GM12878 (cell line): Measurements from ENCODE around the gene IFRD2. TPM values are rescaled to one million over a fixed set of nuclear protein-coding genes. Genes with fewer than 3 reads are reported as not detected.

Source experiments
- ASH2L ChIP-seq: fragments of 300-600, 200-600 bp; sonication (generic); IDR thresholded peaks from 2 replicates; pipeline ENCODE4 v1.6.1; 2017; ENCODE audit warnings: low read depth, mild to moderate bottlenecking, borderline replicate concordance
- BACH1 ChIP-seq: fragments of 450-650 bp; IDR thresholded peaks from 2 replicates; pipeline ENCODE4 v1.6.1; 2017; ENCODE audit warnings: mild to moderate bottlenecking, borderline replicate concordance
- BCL11A ChIP-seq: IDR thresholded peaks from 2 replicates; pipeline ENCODE4 v1.6.1; 2011; ENCODE audit warnings: low read depth, low read length
- BHLHE40 ChIP-seq, 2 experiments: fragments of 450-650 bp in 1 of 2; IDR thresholded peaks; 2 replicates each; pipeline ENCODE4 v1.6.1; 2011 to 2017; ENCODE audit warnings: low read depth in 2 of 2, borderline replicate concordance in 1 of 2, improper control_type of control experiment in 1 of 2, low read length in 1 of 2, mild to moderate bottlenecking in 1 of 2
- CREM ChIP-seq: IDR thresholded peaks from 2 replicates; pipeline ENCODE4 v1.6.1; 2014; ENCODE audit warnings: antibody characterized with exemption, low read depth
- DPF2 ChIP-seq: fragments of 450-650 bp; IDR thresholded peaks from 2 replicates; pipeline ENCODE4 v1.6.1; 2017; ENCODE audit warnings: mild to moderate bottlenecking
- EP300 ChIP-seq, 2 experiments: fragments of 150-350 bp in 1 of 2; IDR thresholded peaks; 2 replicates each; pipeline ENCODE4 v1.6.1; 2011 to 2012; ENCODE audit warnings: low read depth in 2 of 2, low read length in 2 of 2, borderline replicate concordance in 1 of 2, improper control_type of control experiment in 1 of 2, inconsistent platforms in 1 of 2; ENCODE audit not compliant: control insufficient read depth in 1 of 2
- IKZF1 ChIP-seq: fragments of 450-650 bp; conservative IDR thresholded peaks from 2 replicates; pipeline ENCODE4 v1.6.1; 2017; ENCODE audit warnings: antibody characterized with exemption, mild to moderate bottlenecking
- NR2C2 ChIP-seq: IDR thresholded peaks from 2 replicates; pipeline ENCODE4 v1.6.1; 2011; ENCODE audit warnings: borderline replicate concordance, low read depth; ENCODE audit not compliant: control insufficient read depth, insufficient read length
- POLR2A ChIP-seq: IDR thresholded peaks from 2 replicates; pipeline ENCODE4 v1.6.1; 2011; ENCODE audit warnings: low read depth, mild to moderate bottlenecking, low read length
- POLR2AphosphoS2 ChIP-seq: IDR thresholded peaks from 2 replicates; pipeline ENCODE4 v1.6.1; 2011; ENCODE audit warnings: low read depth, mild to moderate bottlenecking, low read length, improper control_type of control experiment, moderate library complexity
- POLR2AphosphoS5 ChIP-seq: IDR thresholded peaks from 2 replicates; pipeline ENCODE4 v1.6.1; 2011; ENCODE audit warnings: mild to moderate bottlenecking, low read length, inconsistent platforms
- RB1 ChIP-seq: fragments of 450-650 bp; formaldehyde crosslinking; IDR thresholded peaks from 2 replicates; pipeline ENCODE4 v1.6.1; 2017; ENCODE audit warnings: mild to moderate bottlenecking, borderline replicate concordance
- SIN3A ChIP-seq: IDR thresholded peaks from 2 replicates; pipeline ENCODE4 v1.6.1; 2012; ENCODE audit warnings: low read depth, low read length, improper control_type of control experiment
- SP1 ChIP-seq: IDR thresholded peaks from one replicate; pipeline ENCODE4 v1.6.1; 2011; ENCODE audit warnings: low read depth, low read length
- SREBF2 ChIP-seq: IDR thresholded peaks from 2 replicates; pipeline ENCODE4 v1.6.1; 2012; ENCODE audit warnings: mild to moderate bottlenecking, low read length
- ZNF207 ChIP-seq: fragments of 450-650 bp; IDR thresholded peaks from 2 replicates; pipeline ENCODE4 v1.6.1; 2014; ENCODE audit warnings: antibody characterized with exemption, mild to moderate bottlenecking, borderline replicate concordance
- polyA plus RNA-seq, 11 experiments: library from polyadenylated mRNA; depleted of rRNA in 4 of 11; unstranded in 6 of 11; stranded (reverse) in 5 of 11; fragments of >200 nt; fragmentation: Nextera tagmentation in 4 of 11; fragmentation: Illumina TruSeq in 1 of 11; extraction: Ambion mirVana in 4 of 11; extraction: Trizol in 1 of 11; gene quantifications; 1 replicate in 1 of 11; 2 replicates in 10 of 11; pipeline versions ENCODE4 v1.2.1 to v1.2.3, GENCODE V29; 2011 to 2016; ENCODE audit warnings: inconsistent platforms in 2 of 11, missing spikeins in 2 of 11, low read depth in 1 of 11
- total RNA-seq, 4 experiments: library from RNA; depleted of rRNA in 3 of 4; stranded (reverse); fragments of >200 nt in 3 of 4; fragmentation: Illumina TruSeq in 1 of 4; extraction: Trizol in 1 of 4; gene quantifications; 2 replicates each; pipeline versions ENCODE4 v1.2.1 to v1.2.3, GENCODE V29; 2013 to 2021
- TF ChIP-seq, protein P1 (sequence below): IDR thresholded peaks from 2 replicates; pipeline ENCODE4 v1.6.1; 2012; ENCODE audit warnings: low read length, inconsistent platforms
- TF ChIP-seq, protein P2 (sequence below): IDR thresholded peaks from 2 replicates; pipeline ENCODE4 v1.6.1; 2012; ENCODE audit warnings: low read depth, low read length, improper control_type of control experiment
- TF ChIP-seq, protein P3 (sequence below): fragments of 450-650 bp; conservative IDR thresholded peaks from 2 replicates; pipeline ENCODE4 v1.6.1; 2017; ENCODE audit warnings: mild to moderate bottlenecking, moderate library complexity
- TF ChIP-seq, protein P4 (sequence below): IDR thresholded peaks from 2 replicates; pipeline ENCODE4 v1.6.1; 2012; ENCODE audit warnings: low read depth, low read length, improper control_type of control experiment
- TF ChIP-seq, protein P5 (sequence below): IDR thresholded peaks from 2 replicates; pipeline ENCODE4 v1.6.1; 2011; ENCODE audit warnings: borderline replicate concordance, low read depth, mild to moderate bottlenecking, moderate library complexity, mixed read lengths, low read length; ENCODE audit not compliant: insufficient read depth; ENCODE audit errors: extremely low read length

IFRD2 gene
- total and polyA plus RNA-seq, 10 of the 15 experiments (the other 5 are each of a cell fraction or from before 2014, with no cell fraction given): 19.1 to 153 (median 80.3) TPM

DNA sequence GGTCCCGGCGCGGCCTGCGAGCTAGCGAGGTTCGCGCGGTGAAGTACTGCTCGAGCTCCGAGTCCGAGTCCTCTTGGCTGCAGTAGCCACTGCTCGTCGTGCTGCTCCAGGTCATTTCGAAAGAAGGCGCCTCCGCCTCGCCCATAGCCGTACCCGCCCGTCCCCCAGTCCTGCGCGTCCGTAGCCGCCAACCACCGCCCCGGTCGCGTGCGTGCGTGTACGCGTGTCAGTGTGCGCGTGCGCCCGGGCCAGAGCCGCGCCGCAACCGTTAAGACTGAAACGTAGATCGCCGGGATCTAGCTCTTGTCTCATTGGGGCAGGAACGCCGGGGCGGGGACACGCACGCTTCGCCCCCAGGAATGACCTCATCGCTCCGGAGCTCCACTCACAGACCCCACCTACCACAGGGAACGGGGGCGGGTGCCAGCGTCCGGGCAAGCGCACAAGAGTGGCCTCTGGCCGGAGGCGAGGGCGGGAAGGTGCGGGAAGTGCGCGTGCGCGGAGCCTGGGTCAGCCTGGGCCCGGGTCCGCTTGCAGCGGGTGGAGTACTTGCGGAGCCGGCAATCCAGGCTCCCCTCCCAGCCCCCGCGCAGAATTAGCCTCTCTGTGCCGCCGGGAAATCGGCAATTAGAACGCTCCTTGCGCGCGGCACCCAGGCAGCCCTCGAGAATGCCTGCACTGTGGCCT lies 45.1 kb upstream of the IFRD2 start (continued):
- TF ChIP-seq, protein P1, sequence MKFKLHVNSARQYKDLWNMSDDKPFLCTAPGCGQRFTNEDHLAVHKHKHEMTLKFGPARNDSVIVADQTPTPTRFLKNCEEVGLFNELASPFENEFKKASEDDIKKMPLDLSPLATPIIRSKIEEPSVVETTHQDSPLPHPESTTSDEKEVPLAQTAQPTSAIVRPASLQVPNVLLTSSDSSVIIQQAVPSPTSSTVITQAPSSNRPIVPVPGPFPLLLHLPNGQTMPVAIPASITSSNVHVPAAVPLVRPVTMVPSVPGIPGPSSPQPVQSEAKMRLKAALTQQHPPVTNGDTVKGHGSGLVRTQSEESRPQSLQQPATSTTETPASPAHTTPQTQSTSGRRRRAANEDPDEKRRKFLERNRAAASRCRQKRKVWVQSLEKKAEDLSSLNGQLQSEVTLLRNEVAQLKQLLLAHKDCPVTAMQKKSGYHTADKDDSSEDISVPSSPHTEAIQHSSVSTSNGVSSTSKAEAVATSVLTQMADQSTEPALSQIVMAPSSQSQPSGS: no peak
- no peak for TF ChIP-seq SREBF2
- TF ChIP-seq SP1: peak; percentile 60
- TF ChIP-seq NR2C2: no peak
- peak; percentile 62; the same call in 1 of the 2 replicates for TF ChIP-seq ZNF207
- peak; percentile 95 for TF ChIP-seq SIN3A
- TF ChIP-seq, protein P2, sequence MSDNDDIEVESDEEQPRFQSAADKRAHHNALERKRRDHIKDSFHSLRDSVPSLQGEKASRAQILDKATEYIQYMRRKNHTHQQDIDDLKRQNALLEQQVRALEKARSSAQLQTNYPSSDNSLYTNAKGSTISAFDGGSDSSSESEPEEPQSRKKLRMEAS: peak; percentile 77
- peak; percentile 5; the same call in 1 of the 2 replicates for TF ChIP-seq IKZF1
- TF ChIP-seq ASH2L: no peak
- TF ChIP-seq RB1: peak; percentile 62; the same call in 1 of the 2 replicates
- TF ChIP-seq EP300 (IDR thresholded peaks at IDR 0.05; ENCODE audit: borderline replicate concordance in 1 of 2, control insufficient read depth in 1 of 2, low read depth in 2 of 2, low read length in 2 of 2): 0 out of 4 replicates have a peak, but pooled peaks of 1 of the 2 experiments have one; percentile 33
- peak; percentile 92 for TF ChIP-seq POLR2A
- peak; percentile 74; the same call in 1 of the 2 replicates for TF ChIP-seq CREM
- TF ChIP-seq BACH1: peak; percentile 74
- TF ChIP-seq POLR2AphosphoS5: peak; percentile 80
- TF ChIP-seq, protein P3, sequence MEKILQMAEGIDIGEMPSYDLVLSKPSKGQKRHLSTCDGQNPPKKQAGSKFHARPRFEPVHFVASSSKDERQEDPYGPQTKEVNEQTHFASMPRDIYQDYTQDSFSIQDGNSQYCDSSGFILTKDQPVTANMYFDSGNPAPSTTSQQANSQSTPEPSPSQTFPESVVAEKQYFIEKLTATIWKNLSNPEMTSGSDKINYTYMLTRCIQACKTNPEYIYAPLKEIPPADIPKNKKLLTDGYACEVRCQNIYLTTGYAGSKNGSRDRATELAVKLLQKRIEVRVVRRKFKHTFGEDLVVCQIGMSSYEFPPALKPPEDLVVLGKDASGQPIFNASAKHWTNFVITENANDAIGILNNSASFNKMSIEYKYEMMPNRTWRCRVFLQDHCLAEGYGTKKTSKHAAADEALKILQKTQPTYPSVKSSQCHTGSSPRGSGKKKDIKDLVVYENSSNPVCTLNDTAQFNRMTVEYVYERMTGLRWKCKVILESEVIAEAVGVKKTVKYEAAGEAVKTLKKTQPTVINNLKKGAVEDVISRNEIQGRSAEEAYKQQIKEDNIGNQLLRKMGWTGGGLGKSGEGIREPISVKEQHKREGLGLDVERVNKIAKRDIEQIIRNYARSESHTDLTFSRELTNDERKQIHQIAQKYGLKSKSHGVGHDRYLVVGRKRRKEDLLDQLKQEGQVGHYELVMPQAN: peak; percentile 98
- TF ChIP-seq, protein P4, sequence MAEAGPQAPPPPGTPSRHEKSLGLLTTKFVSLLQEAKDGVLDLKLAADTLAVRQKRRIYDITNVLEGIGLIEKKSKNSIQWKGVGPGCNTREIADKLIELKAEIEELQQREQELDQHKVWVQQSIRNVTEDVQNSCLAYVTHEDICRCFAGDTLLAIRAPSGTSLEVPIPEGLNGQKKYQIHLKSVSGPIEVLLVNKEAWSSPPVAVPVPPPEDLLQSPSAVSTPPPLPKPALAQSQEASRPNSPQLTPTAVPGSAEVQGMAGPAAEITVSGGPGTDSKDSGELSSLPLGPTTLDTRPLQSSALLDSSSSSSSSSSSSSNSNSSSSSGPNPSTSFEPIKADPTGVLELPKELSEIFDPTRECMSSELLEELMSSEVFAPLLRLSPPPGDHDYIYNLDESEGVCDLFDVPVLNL: peak; percentile 88
- TF ChIP-seq, protein P5, sequence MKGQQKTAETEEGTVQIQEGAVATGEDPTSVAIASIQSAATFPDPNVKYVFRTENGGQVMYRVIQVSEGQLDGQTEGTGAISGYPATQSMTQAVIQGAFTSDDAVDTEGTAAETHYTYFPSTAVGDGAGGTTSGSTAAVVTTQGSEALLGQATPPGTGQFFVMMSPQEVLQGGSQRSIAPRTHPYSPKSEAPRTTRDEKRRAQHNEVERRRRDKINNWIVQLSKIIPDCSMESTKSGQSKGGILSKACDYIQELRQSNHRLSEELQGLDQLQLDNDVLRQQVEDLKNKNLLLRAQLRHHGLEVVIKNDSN: no peak
- peak; percentile 56; the same call in 1 of the 2 replicates for TF ChIP-seq DPF2
- no peak for TF ChIP-seq BCL11A
- peak; percentile 98 to 100 for TF ChIP-seq BHLHE40 (IDR thresholded peaks at IDR 0.05; ENCODE audit: borderline replicate concordance in 1 of 2, low read depth in 2 of 2, low read length in 1 of 2)
- TF ChIP-seq POLR2AphosphoS2: 0 out of 2 replicates have a peak, but pooled peaks have one; percentile 77
